GM21825 (cell line): ENCODE measurements around the gene DCTN1.
"Not testable (repeated sequence)": the region's sequence is repeated elsewhere in the genome, so short reads cannot be mapped to it uniquely, and the experiment has no call there.

Source experiments
- ATAC-seq: cut with Tn5 transposase; IDR thresholded peaks from one replicate; pipeline ENCODE4 v1.9.1; 2021; ENCODE audit warnings: mild to moderate bottlenecking, moderate library complexity; ENCODE audit not compliant: unreplicated experiment

The DCTN1 gene

DNA sequence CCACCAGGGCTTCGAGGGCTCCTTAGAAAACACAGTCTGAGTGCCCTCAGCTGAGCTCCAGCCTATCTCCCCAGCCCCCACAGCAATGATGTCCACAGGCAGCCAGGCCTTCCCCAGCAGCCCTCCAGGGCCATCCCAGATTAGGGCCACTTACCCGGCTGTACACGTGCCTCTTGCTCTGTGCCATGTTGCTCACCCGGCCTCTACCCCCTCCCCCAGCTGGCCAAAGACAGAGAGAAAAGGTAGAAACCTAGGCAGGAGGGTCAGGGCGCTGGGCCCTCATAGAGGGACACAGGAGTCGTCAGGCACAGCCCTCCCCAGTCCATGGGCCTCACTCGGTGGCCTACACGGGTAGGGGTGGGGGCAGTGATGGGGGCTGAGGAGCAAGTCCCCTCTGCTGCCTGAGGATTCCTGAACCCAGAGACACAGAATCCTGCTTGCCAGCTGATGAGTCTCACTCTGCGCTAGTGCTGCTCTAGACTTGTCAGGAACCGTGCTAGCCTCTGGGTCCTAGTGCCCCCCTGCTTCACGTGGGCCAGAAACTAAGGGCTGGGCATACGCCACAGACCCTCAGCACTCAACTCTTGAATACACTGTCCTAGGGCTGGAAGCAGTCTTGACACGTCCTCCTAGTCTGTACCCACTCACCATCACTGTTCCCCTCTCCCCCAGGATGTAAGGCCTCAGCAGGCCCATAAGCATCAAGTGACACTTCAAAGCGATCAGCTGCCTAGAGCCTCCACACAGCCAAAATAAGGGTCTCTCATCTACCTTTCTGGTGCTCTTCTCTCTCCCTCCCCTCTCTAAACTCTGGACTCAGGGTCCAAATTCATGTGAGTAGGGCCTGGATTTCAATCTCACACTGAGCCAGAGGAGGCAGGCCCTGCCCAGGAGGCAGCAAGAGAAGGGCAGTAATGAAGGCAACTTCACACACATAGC, at the start of gene DCTN1:
DCTN1 (minus strand) TSS at position 461 of the 939 bp plus-strand sequence; CDS start at position 187, 274 bp downstream.
- ATAC-seq, result no peak

DNA sequence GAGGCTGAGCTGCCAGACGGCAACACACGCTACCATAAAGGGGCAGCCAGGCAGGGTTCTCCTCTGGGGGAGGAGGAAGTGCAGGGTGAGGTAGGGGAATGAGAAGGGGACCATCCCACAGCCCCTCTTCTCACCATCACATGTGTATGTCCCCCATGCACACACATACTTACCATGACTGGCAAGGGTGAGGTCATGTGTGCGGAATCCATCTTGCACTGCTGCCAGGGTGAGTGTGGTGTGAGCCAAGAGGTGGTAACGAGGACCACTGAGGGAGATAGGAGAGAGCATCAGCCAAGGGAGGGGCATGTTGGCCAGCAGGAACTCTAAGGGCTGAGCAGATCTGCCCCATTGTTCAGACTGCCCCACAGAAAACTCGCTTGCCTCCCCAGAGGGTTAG, 48.6 kb upstream of the DCTN1 start:
- no peak for ATAC-seq

DNA sequence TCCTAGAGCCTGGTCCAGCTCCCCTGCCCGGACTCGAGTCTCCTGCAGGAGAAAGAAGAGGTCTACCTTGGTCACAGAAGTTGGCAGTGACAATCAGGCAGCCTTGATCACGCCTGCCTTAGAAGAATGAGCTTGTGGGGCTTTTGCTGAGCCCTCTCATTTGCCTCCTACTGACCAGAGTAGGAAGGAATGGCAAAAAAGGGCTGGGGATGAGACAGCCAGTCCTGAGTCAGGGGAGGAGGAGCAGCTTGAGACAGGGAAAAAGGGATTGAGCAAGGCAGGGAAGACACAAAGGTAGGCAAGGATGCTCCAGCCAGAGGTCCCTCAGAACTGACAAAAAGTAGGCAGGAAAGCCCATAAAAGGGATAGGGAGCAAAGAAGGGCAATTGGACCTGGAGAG, 47.4 kb upstream of the DCTN1 start:
- no peak for ATAC-seq

DNA sequence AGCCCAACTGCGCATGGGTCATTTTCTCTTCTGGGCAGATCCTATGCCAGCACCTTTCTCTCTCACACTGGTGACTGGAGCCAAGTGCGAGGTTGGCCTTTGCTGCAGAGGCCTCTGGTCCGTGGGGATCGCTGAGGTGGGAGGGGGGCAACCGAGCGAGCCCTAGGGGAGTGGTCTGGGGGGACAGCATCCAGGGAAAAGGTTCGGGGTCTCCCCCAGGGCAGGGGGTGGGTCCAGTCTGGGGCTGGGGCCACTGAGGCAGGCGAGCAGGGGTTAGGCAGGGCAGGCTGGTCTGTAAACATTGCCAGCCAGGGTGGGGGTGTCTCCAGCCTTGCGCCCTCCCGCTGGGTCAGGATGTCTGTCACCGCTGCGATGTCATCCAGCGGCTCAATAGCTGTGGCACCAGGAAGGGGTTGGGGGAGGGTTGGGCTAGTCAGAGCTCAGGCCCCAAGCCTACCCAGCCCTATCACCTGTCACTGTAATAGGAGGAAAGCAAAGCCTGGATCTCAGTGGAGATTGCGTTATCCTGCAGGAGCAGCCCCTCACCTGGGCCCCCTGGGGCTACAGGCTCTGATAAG, 46.2 kb upstream of the DCTN1 start:
- no peak for ATAC-seq

DNA sequence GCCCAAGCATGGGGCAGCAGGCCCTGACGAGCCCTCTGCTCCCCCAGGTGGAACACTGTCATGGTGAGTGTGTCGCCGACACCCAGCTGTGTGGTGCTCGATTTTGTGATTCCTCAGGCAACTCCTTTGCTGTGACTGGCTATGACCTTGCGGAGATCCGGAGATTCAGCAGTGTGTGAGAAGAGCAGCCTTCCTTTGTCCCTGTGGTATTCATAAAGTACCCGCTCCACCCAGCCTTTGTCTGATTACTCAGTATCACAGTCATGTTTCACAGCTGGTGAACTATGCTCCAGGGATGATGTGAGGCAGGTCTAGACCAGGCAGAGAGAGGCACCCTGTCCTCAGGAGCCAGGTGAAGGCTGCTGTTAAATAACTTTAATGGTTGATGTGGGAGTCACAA, 45.4 kb upstream of the DCTN1 start:
- no peak for ATAC-seq

DNA sequence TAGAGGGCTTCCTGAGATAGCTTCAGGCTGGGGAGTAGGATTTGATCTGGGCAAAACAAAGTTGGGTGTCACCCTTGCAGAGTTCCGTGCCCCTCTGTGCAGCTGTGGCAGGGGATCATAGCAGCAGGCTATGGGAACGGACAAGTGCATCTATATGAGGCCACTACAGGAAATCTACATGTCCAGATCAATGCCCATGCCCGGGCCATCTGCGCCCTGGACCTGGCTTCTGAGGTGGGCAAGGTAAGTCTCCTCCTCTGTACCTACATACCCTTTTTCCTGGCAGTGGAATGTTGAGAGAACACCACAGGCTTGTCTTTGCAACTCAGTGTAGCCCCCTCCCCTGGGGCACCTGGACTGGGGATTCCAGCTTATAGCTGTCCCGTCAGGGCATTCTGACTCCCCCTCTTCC, 44.9 kb upstream of the DCTN1 start:
- ATAC-seq, result no peak

DNA sequence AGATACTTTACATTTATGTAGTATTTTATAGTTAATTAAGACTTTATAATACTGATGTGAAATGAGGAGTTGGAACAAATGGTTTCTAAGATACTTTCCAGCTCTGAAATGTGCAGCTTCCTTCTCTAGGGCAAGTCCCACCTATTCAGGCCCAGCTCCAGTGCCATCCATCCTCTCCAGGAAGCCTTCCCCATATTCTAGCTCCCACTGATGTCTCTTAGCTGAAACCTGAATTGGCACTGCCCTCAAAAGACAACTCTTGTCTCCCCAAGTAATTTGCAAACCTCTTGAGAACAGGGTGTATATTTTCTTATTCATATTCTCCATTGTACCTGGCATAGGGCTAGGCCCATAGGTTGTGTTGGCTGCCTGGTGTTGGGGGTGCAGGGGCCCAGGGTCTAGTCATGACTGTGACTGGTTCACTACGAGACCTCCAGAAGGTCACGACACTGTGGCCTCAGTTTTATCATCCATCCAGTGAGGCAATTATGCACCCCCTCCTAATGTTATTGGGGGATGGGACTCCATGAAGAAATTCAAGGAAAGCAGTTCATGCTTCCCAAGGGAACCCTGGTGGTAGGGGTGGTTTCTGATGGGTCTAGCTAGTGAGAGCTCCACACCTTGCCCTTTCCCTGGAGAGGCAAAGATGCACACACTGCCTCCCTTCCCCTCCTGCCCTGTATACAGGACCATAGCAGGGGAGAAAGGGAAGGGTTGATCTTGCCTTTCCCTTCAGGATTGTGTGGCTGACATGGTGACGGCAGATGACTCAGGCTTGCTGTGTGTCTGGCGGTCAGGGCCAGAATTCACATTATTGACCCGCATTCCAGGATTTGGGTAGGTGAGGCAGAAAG, 44.3 kb upstream of the DCTN1 start:
- ATAC-seq, result no peak

DNA sequence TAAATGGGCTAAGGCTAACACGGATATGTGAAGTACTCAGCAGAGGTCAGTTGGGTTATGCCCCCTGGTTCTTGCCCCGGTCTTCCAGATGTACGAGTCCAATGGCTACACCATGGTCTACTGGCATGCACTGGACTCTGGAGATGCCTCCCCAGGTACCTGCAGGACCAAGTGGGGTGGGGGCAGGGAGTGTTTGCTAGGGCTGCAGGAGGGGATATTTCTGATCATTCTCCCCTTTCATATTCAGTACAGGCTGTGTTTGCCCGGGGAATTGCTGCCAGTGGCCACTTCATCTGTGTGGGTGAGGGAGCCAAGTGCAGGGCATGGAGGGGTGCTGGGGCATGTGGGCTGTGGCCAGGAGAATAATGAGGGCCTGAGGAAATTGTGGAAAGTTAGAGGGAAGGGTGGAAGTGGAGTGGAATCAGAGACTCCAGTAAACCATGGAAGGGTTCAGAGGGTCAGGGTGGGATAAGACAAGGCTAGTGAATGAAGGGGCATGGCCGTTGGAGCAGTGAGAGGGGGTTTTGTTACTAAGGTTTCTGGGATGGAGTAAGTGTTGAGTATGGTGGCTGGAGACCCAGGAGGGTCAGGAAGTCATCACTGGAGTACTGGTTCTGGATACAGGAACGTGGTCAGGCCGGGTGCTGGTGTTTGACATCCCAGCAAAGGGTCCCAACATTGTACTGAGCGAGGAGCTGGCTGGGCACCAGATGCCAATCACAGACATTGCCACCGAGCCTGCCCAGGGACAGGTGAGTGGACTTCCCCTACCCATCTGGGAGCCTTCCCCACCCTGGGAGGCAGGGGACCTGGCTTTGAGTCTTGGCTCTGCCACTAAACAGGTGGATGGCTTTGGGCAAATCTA, 43.4 kb upstream of the DCTN1 start:
- no peak for ATAC-seq

DNA sequence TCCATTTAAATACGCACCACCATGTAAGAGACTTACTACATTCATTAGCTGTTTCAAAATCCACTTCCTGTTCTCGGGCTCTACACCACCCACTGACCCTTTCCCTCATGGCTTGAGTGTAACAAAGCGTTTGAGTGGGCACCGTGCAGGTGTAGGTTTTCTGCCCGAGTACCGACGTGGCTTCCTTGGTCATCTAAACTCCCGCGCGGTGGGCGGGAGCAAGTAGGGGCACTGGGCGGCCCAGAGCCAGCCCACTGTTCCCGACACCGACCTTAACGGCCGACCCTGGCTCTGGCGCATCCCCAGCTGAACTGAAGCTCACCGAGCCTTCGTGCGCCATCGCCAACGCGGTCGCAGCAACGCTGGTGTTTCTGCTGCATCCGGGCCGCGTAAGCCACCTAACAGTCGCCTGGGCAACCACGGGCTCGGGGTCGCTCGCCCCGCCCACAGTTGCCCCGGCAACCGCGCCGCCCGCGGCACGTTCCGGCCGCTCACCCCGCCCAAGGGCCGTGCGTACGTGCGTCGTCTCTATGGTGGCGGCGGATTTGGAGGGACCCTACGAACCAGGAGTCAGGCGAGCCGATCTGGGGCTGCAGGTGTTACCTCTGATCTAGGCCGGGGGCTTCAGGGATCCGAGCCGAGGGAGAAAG, 41.2 kb upstream of the DCTN1 start, which contains the start of the genes C2orf81 and WDR54:
C2orf81 (minus strand) TSS at position 399 of the 650 bp plus-strand sequence; CDS start at position 340, 59 bp downstream.
WDR54 (plus strand) TSS at position 510 of the 650 bp plus-strand sequence. CDS start 424 bp downstream, outside the sequence.
- ATAC-seq, result peak; percentile 91

DNA sequence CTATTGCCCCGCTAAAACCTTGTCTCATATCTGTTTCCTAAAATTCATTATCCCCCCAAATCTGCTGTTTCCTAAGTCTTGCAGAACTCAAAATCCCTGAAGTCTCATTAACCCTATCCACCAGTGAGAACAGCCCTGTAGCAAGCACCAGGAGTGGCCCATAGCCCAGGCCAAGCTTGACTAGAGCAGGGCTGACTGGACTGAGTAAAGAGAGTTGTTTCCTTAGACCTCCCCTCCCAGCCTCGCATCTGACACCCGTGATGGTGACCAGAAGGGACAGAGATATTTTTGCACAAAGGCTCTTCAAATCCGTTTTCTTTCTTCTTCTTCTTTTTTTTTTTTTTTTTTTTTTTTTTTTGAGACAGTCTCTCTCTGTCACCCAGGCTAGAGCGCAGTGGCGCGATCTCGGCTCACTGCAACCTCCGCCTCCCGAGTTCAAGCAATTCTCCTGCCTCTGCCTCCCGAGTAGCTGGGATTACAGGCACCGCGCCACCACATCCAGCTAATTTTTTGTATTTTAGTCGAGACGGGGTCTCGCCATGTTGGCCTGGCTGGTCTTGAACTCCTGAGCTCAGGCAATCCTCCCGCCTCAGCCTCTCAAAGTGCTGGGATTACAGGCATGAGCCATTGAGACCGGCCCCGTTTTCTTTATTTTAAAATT, 40.5 kb upstream of the DCTN1 start:
- not testable (repeated sequence) for ATAC-seq

DNA sequence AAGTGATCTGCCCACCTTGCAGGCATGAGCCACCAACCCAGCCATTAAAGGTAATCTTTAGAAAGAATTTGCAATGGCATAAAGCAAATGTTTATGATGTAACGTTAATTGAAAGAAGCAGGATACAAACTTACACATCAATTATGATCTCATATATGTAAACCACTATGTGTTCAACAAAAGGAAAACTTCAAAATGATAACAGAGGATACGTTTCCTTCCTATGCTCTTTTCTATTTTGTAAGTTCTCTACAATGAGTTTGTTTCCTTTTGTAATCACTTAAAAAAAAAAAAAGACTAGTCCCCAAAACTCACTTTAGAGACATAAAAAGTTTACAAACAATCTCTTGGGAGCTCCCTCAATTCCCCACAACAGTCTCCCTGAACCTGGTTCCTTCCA, 39.9 kb upstream of the DCTN1 start:
- no peak for ATAC-seq

DNA sequence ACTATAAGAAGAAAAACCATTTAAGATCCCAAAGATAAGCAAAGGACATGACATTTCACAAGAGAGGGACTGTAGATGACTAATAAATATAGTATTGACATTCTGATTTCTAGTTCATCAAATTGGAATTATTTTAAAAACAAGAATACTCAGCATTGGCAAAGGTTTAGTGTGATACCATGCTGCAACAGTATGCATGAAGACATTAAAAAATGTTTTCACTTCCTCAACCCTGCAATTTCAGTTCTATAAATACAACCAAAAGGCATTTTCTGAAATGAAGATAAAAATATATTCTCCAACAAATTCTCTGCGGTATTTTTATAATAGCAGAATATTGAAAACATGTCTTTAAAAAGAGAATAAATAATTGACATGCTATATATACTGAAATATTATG, 39.2 kb upstream of the DCTN1 start:
- ATAC-seq, result no peak

DNA sequence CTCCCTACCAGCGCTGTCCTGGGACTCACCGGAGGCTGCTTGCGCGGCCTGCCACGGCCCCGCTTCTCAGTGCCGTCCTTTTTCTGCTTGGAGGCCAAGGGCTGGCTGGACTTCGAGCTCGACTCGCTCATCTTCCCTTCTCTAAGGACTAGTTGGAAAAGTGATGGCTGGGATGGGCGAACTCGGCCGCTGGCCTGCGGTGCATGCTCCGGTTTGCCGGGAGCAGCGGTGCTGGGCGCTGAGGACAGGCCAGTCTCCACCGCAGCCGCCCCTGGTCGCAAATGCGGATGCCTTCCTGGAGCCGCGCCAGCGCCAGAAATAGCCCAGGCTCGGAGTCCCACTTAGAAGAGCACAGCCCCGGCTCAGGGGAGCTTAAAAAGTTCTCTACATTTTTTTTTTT, 38.2 kb upstream of the DCTN1 start:
- no peak for ATAC-seq

DNA sequence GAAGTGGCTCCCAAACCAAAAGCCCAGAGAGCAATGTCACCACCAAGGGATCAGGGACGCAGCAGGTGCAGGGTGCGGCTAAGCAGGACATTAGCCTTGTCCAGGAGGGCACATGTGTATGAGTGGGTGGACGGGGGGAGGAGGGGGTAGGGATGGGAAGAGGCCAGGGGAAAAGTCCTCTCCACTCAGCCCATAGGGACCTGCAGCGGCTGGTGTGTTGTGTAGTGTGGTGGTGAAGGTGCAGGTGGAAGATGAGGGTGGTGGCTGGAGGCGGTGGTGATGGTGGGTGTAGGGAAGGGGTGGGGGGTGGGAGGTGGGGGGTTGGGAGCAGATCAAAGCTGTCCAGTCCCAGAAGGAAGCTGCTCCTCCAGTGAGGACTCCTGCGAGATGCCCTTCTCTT, 37.7 kb upstream of the DCTN1 start:
- no peak for ATAC-seq

DNA sequence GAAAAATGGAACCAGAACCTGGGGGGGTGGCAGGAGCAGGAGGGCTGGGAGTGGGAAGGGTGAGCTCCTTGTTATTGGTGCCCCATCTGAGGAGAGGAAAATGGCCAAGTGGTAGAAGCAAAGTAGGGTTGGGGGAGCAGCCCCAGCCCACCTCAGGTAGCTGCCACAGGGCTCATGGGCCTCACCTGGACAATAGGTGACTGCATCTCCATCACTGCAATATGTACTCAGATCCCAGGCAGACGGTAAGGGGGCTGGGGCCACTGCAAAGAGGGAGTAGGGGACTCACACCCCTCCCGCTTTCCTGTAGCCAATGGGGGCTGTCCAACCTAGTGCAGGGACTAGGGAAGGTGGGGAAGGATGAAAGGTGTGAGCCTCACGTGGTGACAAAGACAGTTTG, 37.1 kb upstream of the DCTN1 start:
- no peak for ATAC-seq

DNA sequence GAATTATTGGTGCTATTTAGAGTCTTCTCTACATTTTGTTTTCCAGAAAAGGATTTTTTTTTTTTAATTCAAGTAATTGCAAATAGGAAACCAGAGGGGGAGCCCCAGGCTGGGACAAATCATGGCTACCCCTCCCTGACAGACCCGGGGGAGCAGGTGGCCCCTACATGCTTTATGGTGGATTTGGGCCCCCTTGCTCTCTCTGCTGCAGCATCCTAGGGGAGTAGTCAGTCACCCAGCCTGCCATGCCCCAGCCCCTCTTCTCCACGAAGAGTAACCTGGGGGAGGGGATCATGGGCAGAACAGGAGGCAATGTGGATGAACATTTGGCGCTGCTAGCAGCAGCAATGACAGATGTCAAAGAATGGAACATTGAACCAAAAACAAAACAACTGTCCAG, 36.7 kb upstream of the DCTN1 start:
- no peak for ATAC-seq

DNA sequence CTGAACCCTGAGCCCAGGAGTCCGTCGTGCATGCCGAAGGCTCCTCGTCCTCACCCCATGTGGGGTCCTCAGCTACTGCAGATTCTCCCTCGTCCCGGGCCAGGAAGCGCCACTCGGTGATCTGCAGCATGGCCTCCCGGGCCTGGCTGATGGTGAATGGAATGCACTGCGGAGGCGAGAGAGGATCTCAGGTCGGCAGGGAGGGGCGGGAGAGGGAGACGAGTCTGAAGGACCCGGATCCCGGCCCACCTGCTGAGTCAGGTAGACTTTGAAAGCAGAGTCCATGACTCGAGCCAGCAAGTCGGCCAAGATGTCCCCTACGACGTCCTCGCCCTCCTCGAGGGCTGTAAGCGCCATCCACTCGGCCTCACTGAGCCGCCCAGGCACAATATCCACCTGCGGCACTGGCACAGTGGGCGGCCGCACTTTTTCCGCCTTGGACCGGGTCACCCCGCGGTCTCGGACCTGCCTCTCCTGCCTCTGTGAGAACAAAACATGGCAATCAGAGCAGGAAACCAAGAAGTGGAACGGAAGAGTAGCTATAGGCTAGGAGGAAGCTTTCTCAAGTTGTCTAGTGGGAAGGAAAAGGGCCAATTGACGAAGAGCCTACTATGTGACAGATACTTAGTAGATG, 35.8 kb upstream of the DCTN1 start:
- ATAC-seq, result no peak

DNA sequence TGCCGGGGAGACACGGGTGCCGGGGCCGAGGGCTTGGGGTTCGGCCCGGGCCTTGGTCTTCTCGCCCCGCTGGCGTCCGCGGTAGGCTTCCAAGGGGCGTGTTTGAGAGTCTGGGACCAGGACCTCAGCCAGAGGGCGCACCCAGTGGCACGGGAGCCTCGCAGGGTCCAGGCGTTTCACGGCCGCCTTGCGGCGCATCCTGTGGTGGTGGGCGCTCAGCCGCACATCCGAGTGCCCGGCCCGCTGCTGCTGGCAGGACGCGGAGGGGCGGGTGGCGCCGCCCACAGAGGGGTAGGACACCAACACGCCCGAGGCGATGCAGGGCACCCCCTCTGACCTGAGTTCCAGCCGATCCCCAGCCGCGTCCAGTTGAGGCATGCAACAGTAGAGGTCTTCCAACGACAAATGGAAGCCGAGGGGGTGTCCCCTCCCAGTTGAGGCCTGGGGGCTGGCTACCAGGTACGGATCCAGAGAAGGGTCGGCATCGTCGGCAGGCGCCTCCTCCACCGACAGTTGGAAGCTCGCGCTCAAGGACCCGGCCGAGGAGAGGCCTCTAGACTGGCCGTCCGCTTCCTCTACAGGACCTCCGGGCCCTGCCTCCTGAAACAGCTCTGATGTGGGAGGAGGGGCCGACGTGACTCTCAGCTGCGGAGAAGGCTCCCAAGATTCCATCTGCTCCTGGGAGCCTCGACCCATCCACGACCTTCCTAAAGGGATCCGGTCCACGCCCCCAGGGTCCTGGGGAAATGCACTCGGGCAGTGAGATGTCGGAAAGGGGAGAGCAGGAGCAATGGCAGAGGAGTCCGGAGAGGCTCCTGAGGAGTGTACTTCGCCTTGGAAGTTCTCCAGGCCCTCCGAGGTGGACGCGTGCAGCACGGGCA, 35.0 kb upstream of the DCTN1 start:
- ATAC-seq, result peak; percentile 42
